GM06990 (cell line): ENCODE measurements around the gene HSPBP1.

Experiments
- DNase-seq: peaks from one replicate; pipeline ENCODE4 v3.0.0-alpha.2; 2011; ENCODE audit not compliant: insufficient read length; ENCODE audit errors: extremely low read depth
- H3K27me3 ChIP-seq: replicated peaks from 2 replicates; pipeline ENCODE4 v1.6.0; 2011; ENCODE audit warnings: low read length; ENCODE audit not compliant: control insufficient read depth, insufficient read depth
- H3K36me3 ChIP-seq: 2 replicates; pipeline ENCODE4 v1.5.1; 2011; ENCODE audit warnings: low read length; ENCODE audit not compliant: control insufficient read depth, insufficient read depth
- H3K4me3 ChIP-seq: replicated peaks from 2 replicates; pipeline ENCODE4 v1.5.1; 2011; ENCODE audit warnings: low read depth, mild to moderate bottlenecking, control low read depth, low read length
- TF ChIP-seq, protein P1 (sequence below): IDR thresholded peaks from 2 replicates; pipeline ENCODE4 v1.5.1; 2011; ENCODE audit warnings: low read length, control low read depth, mild to moderate bottlenecking, inconsistent platforms; ENCODE audit not compliant: insufficient read depth, poor library complexity, severe bottlenecking

The HSPBP1 gene

DNA sequence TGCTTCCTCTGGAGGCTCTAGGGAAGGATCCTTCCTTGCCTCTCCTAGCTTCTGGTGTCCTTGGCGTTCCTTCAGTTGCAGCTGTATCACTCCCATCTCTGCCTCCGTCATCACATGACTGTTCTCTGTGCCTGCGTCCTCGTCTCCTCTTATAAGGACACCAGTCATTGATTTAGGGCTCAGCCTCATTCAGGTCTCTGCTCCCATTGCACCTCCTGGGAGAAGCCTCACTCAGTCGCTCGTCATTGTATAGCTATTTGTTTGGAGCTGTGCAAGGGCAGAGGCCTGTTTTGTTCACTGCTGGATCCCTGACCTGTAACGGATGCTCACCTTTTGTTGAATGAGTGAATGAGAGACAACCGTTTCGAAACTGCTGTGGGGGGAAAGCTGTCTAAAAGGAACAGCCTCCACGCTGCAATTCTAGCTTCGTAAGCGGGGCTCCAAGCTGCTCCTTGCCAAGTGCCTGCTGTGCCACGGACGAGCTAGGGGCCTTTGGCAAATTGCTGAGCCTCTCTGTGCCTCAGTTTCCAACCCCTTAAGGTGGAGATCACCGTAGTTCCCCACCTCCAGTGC lies 21.1 kb upstream of the HSPBP1 start:
- Histone ChIP-seq H3K27me3 (no peaks in the 10 kb centered on the region), H3K4me3 (no peak overlapping the region), H3K36me3 (no peaks in the 10 kb centered on the region)
- TF ChIP-seq, protein P1, sequence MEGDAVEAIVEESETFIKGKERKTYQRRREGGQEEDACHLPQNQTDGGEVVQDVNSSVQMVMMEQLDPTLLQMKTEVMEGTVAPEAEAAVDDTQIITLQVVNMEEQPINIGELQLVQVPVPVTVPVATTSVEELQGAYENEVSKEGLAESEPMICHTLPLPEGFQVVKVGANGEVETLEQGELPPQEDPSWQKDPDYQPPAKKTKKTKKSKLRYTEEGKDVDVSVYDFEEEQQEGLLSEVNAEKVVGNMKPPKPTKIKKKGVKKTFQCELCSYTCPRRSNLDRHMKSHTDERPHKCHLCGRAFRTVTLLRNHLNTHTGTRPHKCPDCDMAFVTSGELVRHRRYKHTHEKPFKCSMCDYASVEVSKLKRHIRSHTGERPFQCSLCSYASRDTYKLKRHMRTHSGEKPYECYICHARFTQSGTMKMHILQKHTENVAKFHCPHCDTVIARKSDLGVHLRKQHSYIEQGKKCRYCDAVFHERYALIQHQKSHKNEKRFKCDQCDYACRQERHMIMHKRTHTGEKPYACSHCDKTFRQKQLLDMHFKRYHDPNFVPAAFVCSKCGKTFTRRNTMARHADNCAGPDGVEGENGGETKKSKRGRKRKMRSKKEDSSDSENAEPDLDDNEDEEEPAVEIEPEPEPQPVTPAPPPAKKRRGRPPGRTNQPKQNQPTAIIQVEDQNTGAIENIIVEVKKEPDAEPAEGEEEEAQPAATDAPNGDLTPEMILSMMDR: no peak
- DNase-seq: no peak

DNA sequence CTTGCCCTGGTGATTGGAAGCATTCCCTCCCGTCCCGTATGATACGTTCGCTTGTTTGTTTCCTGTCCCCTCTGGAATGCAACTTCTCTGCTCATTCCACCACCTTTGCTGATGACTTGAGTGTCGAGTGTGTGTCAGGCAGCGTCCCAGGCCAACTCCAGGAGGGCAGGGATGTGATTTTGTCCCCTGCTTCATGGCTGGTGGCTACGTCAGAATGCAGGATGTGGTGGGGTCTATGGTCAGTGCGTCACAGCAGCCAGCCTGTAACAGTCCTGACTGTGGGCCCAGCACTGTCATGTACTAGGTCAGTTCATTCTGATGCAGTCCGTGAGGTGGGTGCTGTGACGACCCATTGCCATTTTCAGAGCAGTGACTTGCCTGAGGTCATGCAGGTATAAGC lies 20.1 kb upstream of the HSPBP1 start:
- no peak overlapping the region for H3K4me3 ChIP-seq
- H3K36me3 ChIP-seq: no peaks in the 10 kb centered on the region
- no peak for DNase-seq
- TF ChIP-seq, protein P1: no peak
- H3K27me3 ChIP-seq: no peaks in the 10 kb centered on the region

DNA sequence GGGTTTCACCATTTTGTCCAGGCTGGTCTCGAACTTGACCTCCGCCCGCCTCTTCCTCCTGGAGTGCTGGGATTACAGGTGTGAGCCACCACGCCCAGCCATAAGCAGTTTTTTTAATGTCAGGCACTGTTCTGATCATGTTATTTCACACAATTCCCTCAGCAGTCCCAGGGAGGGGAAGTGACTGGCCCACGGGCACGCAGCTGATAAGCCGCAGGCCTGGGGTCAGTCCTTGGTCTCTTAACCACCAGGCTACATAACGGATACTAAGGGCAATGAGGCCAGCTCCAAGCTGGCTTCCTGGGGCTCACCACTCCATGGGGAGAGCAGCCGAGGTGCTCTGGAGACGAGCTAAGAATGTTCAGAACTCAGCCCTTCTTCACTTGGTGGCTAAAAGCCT lies 17.4 kb upstream of the HSPBP1 start:
- TF ChIP-seq, protein P1: no peak
- DNase-seq: no peak
- Histone ChIP-seq H3K27me3 (no peaks in the 10 kb centered on the region), H3K36me3 (no peaks in the 10 kb centered on the region), H3K4me3 (no peak overlapping the region)

DNA sequence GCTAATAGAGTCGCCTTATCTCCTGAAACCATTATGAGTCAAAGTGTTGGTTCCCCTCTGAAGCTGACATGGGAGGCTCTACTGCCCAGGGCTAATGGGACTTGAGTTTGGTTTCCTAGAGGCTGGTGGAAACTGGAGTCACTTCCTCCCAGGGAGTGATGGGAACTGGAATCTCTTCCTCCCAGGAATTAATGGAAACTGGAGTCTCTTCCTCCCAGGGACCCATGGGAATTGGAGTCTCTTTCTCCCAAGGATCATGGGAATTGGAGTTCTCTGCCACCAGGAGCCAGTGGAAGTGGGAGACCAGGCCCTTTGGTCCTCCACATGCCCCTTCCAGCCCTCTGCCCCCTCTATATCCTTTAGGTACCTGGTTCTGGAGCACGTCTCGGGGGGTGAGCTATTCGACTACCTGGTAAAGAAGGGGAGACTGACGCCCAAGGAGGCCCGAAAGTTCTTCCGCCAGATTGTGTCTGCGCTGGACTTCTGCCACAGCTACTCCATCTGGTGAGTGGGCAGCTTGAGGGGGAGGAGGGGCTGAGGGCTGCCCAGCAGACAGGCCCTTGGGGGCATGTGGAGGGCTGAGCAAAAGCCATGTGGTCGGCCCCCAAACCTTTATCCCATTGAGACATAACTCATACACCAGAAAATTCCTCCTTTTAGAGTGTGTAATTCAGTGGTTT lies 9.3 kb upstream of the HSPBP1 start:
- Histone ChIP-seq H3K36me3 (no peaks in the 10 kb centered on the region), H3K27me3 (no peaks in the 10 kb centered on the region), H3K4me3 (no peak overlapping the region)
- TF ChIP-seq, protein P1: no peak
- no peak for DNase-seq

DNA sequence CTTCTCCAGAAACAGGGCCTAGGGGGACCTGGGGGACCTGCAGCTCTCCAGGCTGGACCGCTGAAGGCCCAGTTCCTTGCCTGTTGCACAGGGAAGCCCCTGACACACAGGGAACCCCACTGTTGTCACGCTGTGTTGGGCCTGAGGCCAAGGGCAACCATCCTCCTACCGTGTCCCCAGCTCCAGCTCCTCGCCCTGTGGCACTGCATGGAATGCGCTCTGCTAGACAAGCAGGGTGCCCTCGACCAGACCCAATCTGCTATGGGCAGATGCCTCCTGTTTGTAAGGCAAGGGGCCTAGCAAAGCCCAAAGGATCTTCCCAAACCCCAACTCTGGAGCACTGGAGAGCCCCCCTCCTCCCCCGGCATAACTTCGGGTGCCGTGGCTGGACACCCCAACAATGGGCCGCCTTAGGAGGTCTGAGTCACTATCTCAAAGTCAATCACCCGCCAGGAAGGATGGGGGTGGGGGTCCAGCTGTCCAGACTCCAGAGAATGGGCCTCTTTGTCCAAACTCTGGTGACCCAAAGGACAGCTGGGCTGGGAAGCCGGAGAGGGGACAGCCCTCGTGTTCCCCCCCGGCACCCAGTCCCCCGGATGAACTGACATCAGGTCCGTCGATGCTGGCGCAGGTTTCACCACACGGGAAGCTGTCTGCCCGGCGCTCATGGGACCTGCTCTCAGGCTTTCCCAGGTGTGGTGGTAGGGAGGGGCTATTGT lies 7.6 kb upstream of the HSPBP1 start:
- H3K27me3 ChIP-seq: no peaks in the 10 kb centered on the region
- no peak overlapping the region for H3K4me3 ChIP-seq
- no peaks in the 10 kb centered on the region for H3K36me3 ChIP-seq
- DNase-seq: no peak
- TF ChIP-seq, protein P1: no peak
